Measurements from ENCODE around the gene PTEN.
A peak's percentile ranks its signal among the peaks of the same experiment; 100 is the strongest.
"Not testable (repeated sequence)": the region's sequence is repeated elsewhere in the genome, so short reads cannot be mapped to it uniquely, and the experiment has no call there.

The PTEN gene

DNA sequence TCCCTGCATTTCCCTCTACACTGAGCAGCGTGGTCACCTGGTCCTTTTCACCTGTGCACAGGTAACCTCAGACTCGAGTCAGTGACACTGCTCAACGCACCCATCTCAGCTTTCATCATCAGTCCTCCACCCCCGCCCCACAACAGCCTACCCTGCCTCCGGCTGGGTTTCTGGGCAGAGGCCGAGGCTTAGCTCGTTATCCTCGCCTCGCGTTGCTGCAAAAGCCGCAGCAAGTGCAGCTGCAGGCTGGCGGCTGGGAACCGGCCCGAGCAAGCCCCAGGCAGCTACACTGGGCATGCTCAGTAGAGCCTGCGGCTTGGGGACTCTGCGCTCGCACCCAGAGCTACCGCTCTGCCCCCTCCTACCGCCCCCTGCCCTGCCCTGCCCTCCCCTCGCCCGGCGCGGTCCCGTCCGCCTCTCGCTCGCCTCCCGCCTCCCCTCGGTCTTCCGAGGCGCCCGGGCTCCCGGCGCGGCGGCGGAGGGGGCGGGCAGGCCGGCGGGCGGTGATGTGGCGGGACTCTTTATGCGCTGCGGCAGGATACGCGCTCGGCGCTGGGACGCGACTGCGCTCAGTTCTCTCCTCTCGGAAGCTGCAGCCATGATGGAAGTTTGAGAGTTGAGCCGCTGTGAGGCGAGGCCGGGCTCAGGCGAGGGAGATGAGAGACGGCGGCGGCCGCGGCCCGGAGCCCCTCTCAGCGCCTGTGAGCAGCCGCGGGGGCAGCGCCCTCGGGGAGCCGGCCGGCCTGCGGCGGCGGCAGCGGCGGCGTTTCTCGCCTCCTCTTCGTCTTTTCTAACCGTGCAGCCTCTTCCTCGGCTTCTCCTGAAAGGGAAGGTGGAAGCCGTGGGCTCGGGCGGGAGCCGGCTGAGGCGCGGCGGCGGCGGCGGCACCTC is at the start of gene PTEN, which contains the start of gene KLLN:
Gene PTEN, plus strand, starts transcription at position 573 of the 891 bp plus-strand sequence. CDS start 845 bp downstream, outside the sequence.
Gene KLLN, minus strand, starts transcription at position 481 of the 891 bp plus-strand sequence. CDS start 1,046 bp downstream, outside the sequence.
- H3K4me1 ChIP-seq (ENCODE audit: control insufficient read depth, insufficient read depth, low read length), result peaks cover 15% of the 10 kb centered on the region
- H3K9me3 ChIP-seq (ENCODE audit: control insufficient read depth, low read length), result no peaks in the 10 kb centered on the region
- H3K9ac ChIP-seq (ENCODE audit: low read length), result peak within 1 kb of the TSS; percentile 90
- no peaks in the 10 kb centered on the region for H3K27me3 ChIP-seq (ENCODE audit: control insufficient read depth, insufficient read depth, low read length)
- H3K4me3 ChIP-seq (ENCODE audit: low read length), result peak within 1 kb of the TSS; percentile 76
- H3K36me3 ChIP-seq (ENCODE audit: control insufficient read depth, insufficient read depth, low read length), result no peaks in the 10 kb centered on the region

DNA sequence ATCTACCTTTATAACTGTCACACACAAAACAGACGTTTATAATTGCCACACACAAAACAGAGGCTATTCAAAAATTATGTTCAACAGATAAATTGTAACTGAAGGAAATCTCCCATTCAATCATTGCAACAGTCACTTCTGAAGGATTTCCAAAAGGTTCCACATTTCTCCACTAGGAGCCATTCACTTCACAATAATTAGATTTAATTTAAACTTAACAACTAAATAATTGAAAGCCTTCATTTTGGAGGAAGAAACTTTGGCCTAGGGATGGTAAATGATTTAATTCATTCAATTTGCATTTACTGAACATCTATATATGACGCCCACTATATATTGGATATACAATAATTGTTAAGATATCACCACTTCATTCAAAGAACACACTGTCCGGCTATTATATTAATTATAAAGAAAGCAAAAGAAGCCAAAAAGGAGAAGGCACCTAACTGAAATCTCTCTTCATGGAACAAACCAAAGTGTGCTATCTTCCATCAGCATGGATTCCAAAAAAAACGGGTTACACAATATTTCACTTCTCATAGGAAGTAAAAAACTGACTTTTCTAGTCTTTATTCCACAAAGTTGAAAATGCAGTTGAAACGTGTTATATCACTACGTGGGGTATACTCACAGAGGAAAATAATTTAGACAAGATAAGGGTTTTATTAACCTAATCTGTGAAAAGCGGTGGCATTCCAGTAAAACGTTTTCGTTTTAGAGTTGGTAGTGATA is 47.1 kb upstream of the PTEN start:
- Histone ChIP-seq H3K9me3 (ENCODE audit: control insufficient read depth, low read length) (no peaks in the 10 kb centered on the region), H3K4me3 (ENCODE audit: low read length) (no peak overlapping the region), H3K4me1 (ENCODE audit: control insufficient read depth, insufficient read depth, low read length) (peaks cover 7% of the 10 kb centered on the region), H3K36me3 (ENCODE audit: control insufficient read depth, insufficient read depth, low read length) (no peaks in the 10 kb centered on the region), H3K27me3 (ENCODE audit: control insufficient read depth, insufficient read depth, low read length) (no peaks in the 10 kb centered on the region), H3K9ac (ENCODE audit: low read length) (peak overlapping the region; percentile 91)

DNA sequence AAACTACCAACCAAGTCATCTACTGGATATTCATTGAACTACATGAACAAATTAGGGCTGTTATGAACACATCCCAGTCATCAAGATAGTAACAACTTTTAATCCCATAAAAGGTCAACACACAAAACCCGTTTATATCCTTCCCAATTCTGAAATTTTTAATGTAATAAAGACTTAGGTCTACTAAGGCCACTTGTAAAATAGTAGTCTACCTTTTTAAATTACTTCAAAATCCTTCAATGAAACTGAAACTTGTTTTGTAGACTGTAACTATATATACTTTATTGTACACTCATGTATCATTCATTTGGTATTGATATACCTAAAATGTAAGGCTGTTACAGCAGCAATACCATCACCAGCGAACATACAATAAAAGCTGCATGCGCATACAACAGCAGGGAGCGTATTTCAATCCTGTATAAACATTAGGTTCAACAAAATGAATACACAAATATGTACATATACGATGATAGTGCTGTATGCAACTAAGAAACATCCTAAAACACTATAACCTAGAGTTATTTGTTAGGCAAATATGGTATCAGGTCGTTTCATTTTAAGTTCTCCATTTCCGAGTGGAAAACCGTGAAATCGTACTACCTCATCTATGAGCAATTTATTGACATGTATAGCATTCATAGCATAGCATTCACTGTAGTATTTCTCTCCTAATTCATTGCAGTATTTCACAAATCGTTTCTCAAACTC is 46.4 kb upstream of the PTEN start:
- H3K36me3 ChIP-seq (ENCODE audit: control insufficient read depth, insufficient read depth, low read length), result no peaks in the 10 kb centered on the region
- peaks cover 7% of the 10 kb centered on the region for H3K4me1 ChIP-seq (ENCODE audit: control insufficient read depth, insufficient read depth, low read length)
- peak overlapping the region; percentile 91 for H3K9ac ChIP-seq (ENCODE audit: low read length)
- H3K4me3 ChIP-seq (ENCODE audit: low read length), result peak overlapping the region; percentile 91
- H3K9me3 ChIP-seq (ENCODE audit: control insufficient read depth, low read length), result no peaks in the 10 kb centered on the region
- no peaks in the 10 kb centered on the region for H3K27me3 ChIP-seq (ENCODE audit: control insufficient read depth, insufficient read depth, low read length)

DNA sequence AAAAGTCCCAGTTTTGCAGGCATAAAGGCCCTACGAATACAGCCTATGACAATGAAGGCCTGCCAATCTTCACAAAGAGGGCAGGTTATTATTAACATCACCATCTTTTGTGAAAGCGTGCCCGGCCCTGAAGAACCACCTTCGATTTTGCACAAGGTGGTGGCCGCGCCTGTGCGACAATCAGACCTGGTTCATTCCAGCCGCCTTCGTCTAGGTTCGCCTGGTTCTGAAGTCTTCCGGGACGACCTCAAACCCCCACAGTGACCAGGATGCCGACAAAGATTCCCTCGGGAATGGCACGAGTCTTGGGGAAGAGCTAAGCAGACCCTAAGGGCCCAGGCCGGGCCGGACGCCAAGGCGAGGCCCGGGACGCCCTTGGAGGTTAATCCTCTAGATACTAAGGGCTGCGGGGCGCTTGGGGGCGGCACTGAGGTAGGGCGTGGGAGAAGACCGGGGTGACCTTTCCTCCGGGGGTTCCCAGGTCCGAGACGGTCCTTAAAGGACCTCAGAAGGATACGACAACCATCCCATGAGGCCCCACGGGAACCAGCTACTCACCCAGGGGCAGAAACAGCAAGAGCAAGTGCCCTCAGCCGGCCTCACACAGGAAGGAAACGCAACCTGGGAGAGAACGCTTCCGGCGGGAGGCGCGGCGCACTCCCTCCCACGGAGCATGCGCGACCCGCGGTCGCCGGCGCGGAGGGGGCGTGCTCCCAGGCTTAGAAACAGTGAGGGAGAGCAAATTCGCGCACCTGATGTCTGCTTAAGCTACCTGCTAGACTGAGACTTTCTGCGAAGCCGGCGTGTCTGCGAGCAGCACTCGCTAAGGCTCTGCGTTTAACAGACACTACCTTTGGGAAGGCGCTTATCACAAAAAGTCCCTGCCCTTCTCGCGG is 45.6 kb upstream of the PTEN start, which contains the start of gene ATAD1:
Gene ATAD1, minus strand, starts transcription at position 618 of the 896 bp plus-strand sequence. CDS start 3,627 bp downstream, outside the sequence.
- H3K27me3 ChIP-seq (ENCODE audit: control insufficient read depth, insufficient read depth, low read length), result no peaks in the 10 kb centered on the region
- H3K36me3 ChIP-seq (ENCODE audit: control insufficient read depth, insufficient read depth, low read length), result no peaks in the 10 kb centered on the region
- H3K9ac ChIP-seq (ENCODE audit: low read length), result peak within 1 kb of the TSS; percentile 91
- peaks cover 7% of the 10 kb centered on the region for H3K4me1 ChIP-seq (ENCODE audit: control insufficient read depth, insufficient read depth, low read length)
- peak within 1 kb of the TSS; percentile 91 for H3K4me3 ChIP-seq (ENCODE audit: low read length)
- H3K9me3 ChIP-seq (ENCODE audit: control insufficient read depth, low read length), result no peaks in the 10 kb centered on the region

DNA sequence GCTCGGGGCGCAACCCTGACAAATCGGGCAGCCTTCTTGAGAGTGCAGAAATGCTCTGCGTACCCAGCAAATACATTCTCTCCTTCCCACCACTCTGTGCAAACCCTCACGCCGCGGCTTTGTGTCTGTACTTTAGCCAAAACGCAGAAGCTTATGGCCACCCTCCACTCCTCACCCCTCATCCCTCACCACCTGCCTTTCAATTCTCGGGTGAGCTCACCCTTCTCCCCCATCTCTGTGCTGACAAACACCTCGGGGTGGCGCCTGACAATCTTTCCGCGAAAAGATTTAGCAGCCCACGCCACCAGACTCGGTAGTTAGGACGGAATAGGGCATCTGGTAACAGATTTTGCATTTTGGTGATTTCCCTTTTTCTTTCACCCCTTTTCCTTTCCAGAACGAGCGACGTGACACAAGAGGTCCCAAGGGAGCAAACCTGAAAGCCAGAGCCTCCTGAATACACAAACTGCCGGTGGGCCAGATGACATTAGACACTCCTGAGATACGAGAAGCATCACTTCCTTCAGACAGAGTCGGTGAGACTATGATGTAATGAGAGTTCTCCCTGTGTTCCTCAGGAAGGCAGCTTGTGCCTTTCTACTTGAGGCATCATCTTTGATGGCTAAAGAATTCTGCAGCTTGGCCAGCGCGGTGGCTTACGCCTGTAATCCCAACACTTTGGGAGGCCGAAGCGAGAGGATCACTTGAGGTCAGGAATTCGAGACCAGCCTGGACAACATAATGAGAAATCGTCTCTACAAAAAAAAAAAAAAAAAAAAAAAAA is 44.7 kb upstream of the PTEN start:
- Histone ChIP-seq H3K4me1 (ENCODE audit: control insufficient read depth, insufficient read depth, low read length) (peaks cover 7% of the 10 kb centered on the region), H3K9me3 (ENCODE audit: control insufficient read depth, low read length) (no peaks in the 10 kb centered on the region), H3K27me3 (ENCODE audit: control insufficient read depth, insufficient read depth, low read length) (no peaks in the 10 kb centered on the region), H3K36me3 (ENCODE audit: control insufficient read depth, insufficient read depth, low read length) (no peaks in the 10 kb centered on the region), H3K4me3 (ENCODE audit: low read length) (peak overlapping the region; percentile 91), H3K9ac (ENCODE audit: low read length) (peak overlapping the region; percentile 91)

DNA sequence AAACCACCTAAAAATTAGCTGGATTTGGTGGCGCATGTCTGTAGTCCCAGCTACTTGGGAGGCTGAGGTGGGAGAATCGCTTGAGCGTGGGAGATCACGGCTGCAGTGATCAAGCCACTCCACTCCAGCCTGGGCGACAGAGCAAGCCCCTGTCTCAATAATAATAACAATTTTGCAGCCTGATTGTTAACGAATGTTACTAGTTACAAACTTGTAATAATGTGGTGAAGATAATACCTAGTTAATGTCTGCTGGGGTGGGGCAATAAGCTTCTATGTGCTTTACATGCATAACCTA is 44.2 kb upstream of the PTEN start:
- Histone ChIP-seq H3K4me3 (ENCODE audit: low read length) (no peak overlapping the region), H3K27me3 (ENCODE audit: control insufficient read depth, insufficient read depth, low read length) (no peaks in the 10 kb centered on the region), H3K9ac (ENCODE audit: low read length) (no peak overlapping the region), H3K4me1 (ENCODE audit: control insufficient read depth, insufficient read depth, low read length) (peaks cover 7% of the 10 kb centered on the region), H3K9me3 (ENCODE audit: control insufficient read depth, low read length) (no peaks in the 10 kb centered on the region), H3K36me3 (ENCODE audit: control insufficient read depth, insufficient read depth, low read length) (no peaks in the 10 kb centered on the region)

DNA sequence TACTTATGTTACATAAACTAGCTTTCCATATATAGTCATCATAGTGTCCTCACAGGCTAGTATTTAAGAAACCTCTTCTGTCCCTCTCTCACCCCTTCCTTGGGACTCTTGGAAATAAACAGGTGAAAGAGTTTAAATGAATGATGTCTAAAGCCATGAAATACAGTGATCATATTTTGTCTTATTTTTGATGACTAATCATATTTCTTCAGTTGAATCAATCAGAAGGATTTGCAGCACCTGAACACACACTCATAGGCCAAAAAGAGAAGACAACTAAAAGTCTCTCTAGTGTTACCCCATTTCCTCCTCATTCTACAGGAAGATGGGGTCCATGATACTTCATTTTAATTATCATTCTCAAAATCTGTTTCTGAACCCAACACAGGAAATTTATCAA is 36.8 kb upstream of the PTEN start:
- Histone ChIP-seq H3K9me3 (ENCODE audit: control insufficient read depth, low read length) (no peaks in the 10 kb centered on the region), H3K4me1 (ENCODE audit: control insufficient read depth, insufficient read depth, low read length) (no peaks in the 10 kb centered on the region), H3K4me3 (ENCODE audit: low read length) (no peak overlapping the region), H3K27me3 (ENCODE audit: control insufficient read depth, insufficient read depth, low read length) (no peaks in the 10 kb centered on the region), H3K36me3 (ENCODE audit: control insufficient read depth, insufficient read depth, low read length) (no peaks in the 10 kb centered on the region), H3K9ac (ENCODE audit: low read length) (no peak overlapping the region)

DNA sequence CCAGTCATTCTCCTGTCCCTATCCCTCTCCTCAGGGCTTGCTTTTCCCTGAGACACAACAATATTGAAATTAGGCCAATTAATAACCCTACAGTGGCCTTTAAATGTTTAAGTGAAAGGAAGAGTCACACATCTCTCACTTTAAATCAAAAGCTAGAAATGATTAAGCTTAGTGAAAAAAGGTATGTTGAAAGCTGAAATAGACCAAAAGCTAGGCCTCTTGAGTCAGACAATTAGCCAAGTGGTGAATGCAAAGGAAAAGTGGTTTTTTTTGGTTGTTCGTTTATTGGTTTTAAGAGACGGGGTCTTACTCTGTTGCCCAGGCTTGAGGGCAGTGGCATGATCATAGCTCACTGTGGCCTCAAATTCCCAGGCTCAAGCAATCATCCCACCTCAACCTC is 35.7 kb upstream of the PTEN start:
- Histone ChIP-seq H3K36me3 (ENCODE audit: control insufficient read depth, insufficient read depth, low read length) (no peaks in the 10 kb centered on the region), H3K27me3 (ENCODE audit: control insufficient read depth, insufficient read depth, low read length) (no peaks in the 10 kb centered on the region), H3K9me3 (ENCODE audit: control insufficient read depth, low read length) (no peaks in the 10 kb centered on the region), H3K4me1 (ENCODE audit: control insufficient read depth, insufficient read depth, low read length) (no peaks in the 10 kb centered on the region), H3K4me3 (ENCODE audit: low read length) (no peak overlapping the region), H3K9ac (ENCODE audit: low read length) (no peak overlapping the region)

DNA sequence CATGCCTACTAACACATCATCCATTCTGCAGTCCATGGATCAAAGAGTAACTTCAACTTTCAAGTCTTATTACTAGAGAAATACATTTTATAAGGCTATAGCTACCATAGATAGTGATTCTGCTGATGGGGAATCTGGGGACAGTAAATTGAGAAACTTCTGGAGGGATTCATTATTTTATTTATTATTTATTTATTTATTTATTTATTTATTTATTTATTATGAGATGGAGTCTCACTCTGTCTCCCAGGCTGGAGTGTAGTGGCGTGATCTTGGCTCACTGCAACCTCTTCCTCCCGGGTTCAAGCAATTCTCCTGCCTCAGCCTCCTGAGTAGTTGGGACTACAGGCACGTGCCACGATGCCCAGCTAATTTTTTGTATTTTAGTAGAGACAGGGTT is 34.4 kb upstream of the PTEN start:
- H3K9ac ChIP-seq (ENCODE audit: low read length); H3K4me1 ChIP-seq (ENCODE audit: control insufficient read depth, insufficient read depth, low read length); H3K4me3 ChIP-seq (ENCODE audit: low read length); H3K27me3 ChIP-seq (ENCODE audit: control insufficient read depth, insufficient read depth, low read length); H3K9me3 ChIP-seq (ENCODE audit: control insufficient read depth, low read length); H3K36me3 ChIP-seq (ENCODE audit: control insufficient read depth, insufficient read depth, low read length): not testable (repeated sequence)

DNA sequence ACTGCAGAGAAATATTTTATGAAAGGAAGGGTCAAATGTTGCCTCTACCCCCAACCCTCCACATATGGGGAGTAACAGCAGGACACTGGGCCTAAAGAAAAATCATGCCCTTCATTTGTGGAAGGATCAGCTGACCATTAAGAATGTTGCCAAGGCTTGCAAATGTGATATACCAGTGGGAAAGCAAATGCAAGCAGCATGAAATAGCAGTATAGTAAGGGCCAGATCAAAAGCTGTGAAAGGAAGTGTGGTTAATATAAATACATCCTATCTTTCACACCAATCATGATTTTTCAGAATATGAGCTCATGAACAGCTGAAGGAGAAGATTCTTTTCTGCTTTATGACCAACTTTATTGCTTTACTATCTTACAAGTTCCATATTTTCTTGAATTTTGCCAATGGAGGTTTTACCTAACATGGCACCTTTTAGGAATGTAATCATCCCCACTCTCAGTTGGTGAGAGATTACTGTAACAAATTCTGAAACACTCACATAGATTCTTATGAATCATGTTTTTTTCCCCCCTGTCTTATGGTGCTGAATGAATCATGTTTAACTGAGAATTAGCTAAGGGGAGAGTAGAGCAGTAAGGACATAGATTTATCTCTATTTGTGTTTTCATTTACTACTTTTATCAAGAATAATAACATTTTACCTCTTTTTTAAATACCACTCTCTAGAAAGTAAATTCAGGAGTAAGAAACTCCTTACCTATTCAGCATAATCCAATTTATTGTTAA is 33.3 kb upstream of the PTEN start:
- no peaks in the 10 kb centered on the region for H3K36me3 ChIP-seq (ENCODE audit: control insufficient read depth, insufficient read depth, low read length)
- no peak overlapping the region for H3K9ac ChIP-seq (ENCODE audit: low read length)
- no peak overlapping the region for H3K4me3 ChIP-seq (ENCODE audit: low read length)
- no peaks in the 10 kb centered on the region for H3K27me3 ChIP-seq (ENCODE audit: control insufficient read depth, insufficient read depth, low read length)
- H3K9me3 ChIP-seq (ENCODE audit: control insufficient read depth, low read length), result no peaks in the 10 kb centered on the region
- no peaks in the 10 kb centered on the region for H3K4me1 ChIP-seq (ENCODE audit: control insufficient read depth, insufficient read depth, low read length)

All from mucosa of stomach (tissue), 1 donor.